Upper lobe of right lung (tissue), 1 donor: ENCODE data around the gene FBLN5. TPM values are rescaled to one million over a fixed set of nuclear protein-coding genes. Genes with fewer than 3 reads are reported as not detected.

Source experiments
- ATAC-seq: fragments of 200-7000 bp; cut with Tn5 transposase; one replicate; pipeline ENCODE4 v1.9.1; 2020; ENCODE audit warnings: mild to moderate bottlenecking, moderate library complexity
- DNase-seq: peaks from one replicate; pipeline ENCODE4 v3.0.0-alpha.2; 2020
- H3K27ac ChIP-seq: fragments of 200-600 bp; one replicate; pipeline ENCODE4 v1.8.0; 2022
- H3K27me3 ChIP-seq: fragments of 200-600 bp; one replicate; pipeline ENCODE4 v1.8.0; 2022; ENCODE audit warnings: mild to moderate bottlenecking
- H3K36me3 ChIP-seq: fragments of 200-600 bp; one replicate; pipeline ENCODE4 v1.8.0; 2022
- H3K4me1 ChIP-seq: fragments of 200-600 bp; one replicate; pipeline ENCODE4 v1.8.0; 2022
- H3K4me3 ChIP-seq: fragments of 200-600 bp; one replicate; pipeline ENCODE4 v1.8.0; 2022; ENCODE audit warnings: mild to moderate bottlenecking
- H3K9me3 ChIP-seq: fragments of 200-600 bp; one replicate; pipeline ENCODE4 v1.8.0; 2022
- CTCF ChIP-seq: fragments of 200-600 bp; IDR thresholded peaks from one replicate; pipeline ENCODE4 v1.8.0; 2022; ENCODE audit warnings: antibody characterized with exemption
- intact Hi-C: fragments of 100-400 bp; cut with DNase I; formaldehyde crosslinking; loops from one replicate; pipeline ENCODE4 v1.11.0; 2022
- total RNA-seq: library from RNA; stranded (reverse); fragmentation: NEBNext Ultra II Directional; extraction: Animal tissue kit (Norgen Biotek cat#: 25700); gene quantifications from one replicate; pipeline ENCODE4 v1.2.1, GENCODE V29; 2021
- donor health status: DM: no; HTN: yes; CAD: no; lungs with severe emphysema.

FBLN5 gene
- total RNA-seq, 1 donor from 2014 or later, result 245 TPM

GRCh38 chr14:91883753-91884152 lies 63.7 kb downstream of the FBLN5 start:
- no peak for TF ChIP-seq CTCF
- H3K9me3 ChIP-seq, result no peaks in the 10 kb centered on the region
- peaks cover 15% of the 10 kb centered on the region for H3K4me1 ChIP-seq
- intact Hi-C loops, result no loop called here
- peak; percentile 31 for ATAC-seq
- no peak for DNase-seq
- no peaks in the 10 kb centered on the region for H3K27me3 ChIP-seq
- H3K27ac ChIP-seq, result peak overlapping the region; percentile 58
- no peaks in the 10 kb centered on the region for H3K36me3 ChIP-seq
- no peak overlapping the region for H3K4me3 ChIP-seq

- DNase-seq (no peak), ATAC-seq (no peak)
- H3K36me3 ChIP-seq, result no peaks in the 10 kb centered on the region
- H3K27ac ChIP-seq, result peak overlapping the region; percentile 42
- no peak for TF ChIP-seq CTCF
- intact Hi-C loops, result no loop called here
- no peaks in the 10 kb centered on the region for H3K9me3 ChIP-seq
- H3K27me3 ChIP-seq, result no peaks in the 10 kb centered on the region
- H3K4me1 ChIP-seq, result peaks cover 15% of the 10 kb centered on the region
- H3K4me3 ChIP-seq, result no peak overlapping the region
Observed at GRCh38 chr14:91882776-91883175, 64.7 kb downstream of the FBLN5 start.

- H3K27me3 ChIP-seq, result no peaks in the 10 kb centered on the region
- no peak overlapping the region for H3K27ac ChIP-seq
- no peak overlapping the region for H3K4me3 ChIP-seq
- no peak for TF ChIP-seq CTCF
- peaks cover 15% of the 10 kb centered on the region for H3K4me1 ChIP-seq
- peaks cover 3% of the 10 kb centered on the region for H3K36me3 ChIP-seq
- no peak for DNase-seq
- intact Hi-C loops, result no loop called here
- no peak for ATAC-seq
- H3K9me3 ChIP-seq, result no peaks in the 10 kb centered on the region
Observed at GRCh38 chr14:91882369-91882768, 65.1 kb downstream of the FBLN5 start.

GRCh38 chr14:91879196-91879595 lies 68.3 kb downstream of the FBLN5 start:
- no peak for ATAC-seq
- no peaks in the 10 kb centered on the region for H3K27me3 ChIP-seq
- no peak for DNase-seq
- H3K9me3 ChIP-seq, result no peaks in the 10 kb centered on the region
- no peak for TF ChIP-seq CTCF
- peaks cover 26% of the 10 kb centered on the region for H3K36me3 ChIP-seq
- no peak overlapping the region for H3K27ac ChIP-seq
- peaks cover 10% of the 10 kb centered on the region for H3K4me1 ChIP-seq
- intact Hi-C loops, result no loop called here
- H3K4me3 ChIP-seq, result no peak overlapping the region

GRCh38 chr14:91878274-91878673 lies 69.2 kb downstream of the FBLN5 start:
- peak; percentile 8 for DNase-seq
- no peak for TF ChIP-seq CTCF
- no peak for ATAC-seq
- Histone ChIP-seq H3K4me3 (no peak overlapping the region), H3K27ac (no peak overlapping the region), H3K27me3 (no peaks in the 10 kb centered on the region), H3K36me3 (peaks cover 26% of the 10 kb centered on the region), H3K9me3 (no peaks in the 10 kb centered on the region), H3K4me1 (peaks cover 14% of the 10 kb centered on the region)
- intact Hi-C loops, result no loop called here

GRCh38 chr14:91877376-91877915 lies 70.0 kb downstream of the FBLN5 start:
- peak; percentile 34 for DNase-seq
- Histone ChIP-seq H3K27me3 (no peaks in the 10 kb centered on the region), H3K36me3 (peaks cover 26% of the 10 kb centered on the region), H3K9me3 (no peaks in the 10 kb centered on the region), H3K27ac (no peak overlapping the region), H3K4me3 (no peak overlapping the region), H3K4me1 (peaks cover 18% of the 10 kb centered on the region)
- TF ChIP-seq CTCF, result no peak
- intact Hi-C loops, result no loop called here
- no peak for ATAC-seq
